ENCODE measurements around the gene ADAMTS8.

GRCh38 chr11:130474637-130475400 is 46.4 kb upstream of the ADAMTS8 start:
- TF ChIP-seq CTCF (conservative IDR thresholded peaks at IDR 0.05) (no peak), ZFX (IDR thresholded peaks at IDR 0.05) (no peak)
